NAMALWA (cell line): ENCODE measurements around the gene UBA3.

ENCODE experiments used
- DNase-seq: peaks from one replicate; pipeline ENCODE4 v3.0.0-alpha.2; 2015; ENCODE audit warnings: low spot score

Gene UBA3

GRCh38 chr3:69097407-69098086, 17.4 kb upstream of the UBA3 start:
- no peak for DNase-seq

- no peak for DNase-seq
Measured at GRCh38 chr3:69096299-69096698, 16.1 kb upstream of the UBA3 start.

GRCh38 chr3:69095636-69096035, 15.5 kb upstream of the UBA3 start:
- DNase-seq: no peak

- no peak for DNase-seq
Measured at GRCh38 chr3:69094467-69095205, 14.5 kb upstream of the UBA3 start.

GRCh38 chr3:69092030-69092516, 11.9 kb upstream of the UBA3 start:
- peak; percentile 56 for DNase-seq

GRCh38 chr3:69091389-69092029, 11.3 kb upstream of the UBA3 start:
- DNase-seq: no peak

- DNase-seq: no peak
Measured at GRCh38 chr3:69090021-69090420, 9.9 kb upstream of the UBA3 start.

- DNase-seq: no peak
Measured at GRCh38 chr3:69088063-69088462, 7.9 kb upstream of the UBA3 start.

- no peak for DNase-seq
Measured at GRCh38 chr3:69087030-69087791, 7.0 kb upstream of the UBA3 start.

GRCh38 chr3:69085833-69086722, 5.9 kb upstream of the UBA3 start:
- peak; percentile 49 for DNase-seq

- no peak for DNase-seq
Measured at GRCh38 chr3:69085168-69085832, 5.1 kb upstream of the UBA3 start.

- DNase-seq: peak; percentile 91
Measured at GRCh38 chr3:69084326-69085167, 4.4 kb upstream of the UBA3 start, which contains the start of gene ARL6IP5. TSS of gene ARL6IP5 (plus strand) at chr3:69084937. CDS start at chr3:69085048, 111 bp downstream.

- DNase-seq: peak; percentile 62
Measured at GRCh38 chr3:69082805-69083204, 2.6 kb upstream of the UBA3 start.

- DNase-seq: no peak
Measured at GRCh38 chr3:69082361-69082760, 2.2 kb upstream of the UBA3 start.

- DNase-seq: peak; percentile 32
Measured at GRCh38 chr3:69081583-69082262, 1.6 kb upstream of the UBA3 start.

- DNase-seq: peak; percentile 18
Measured at GRCh38 chr3:69079269-69080159, 651 bp downstream of the UBA3 start.

- DNase-seq: no peak
Measured at GRCh38 chr3:69072928-69073327, 7.2 kb downstream of the UBA3 start.

GRCh38 chr3:69066121-69066520, 14.0 kb downstream of the UBA3 start:
- DNase-seq: no peak
